Left renal pelvis (tissue), 4 donors: ENCODE data around the gene CLEC14A. TPM values are rescaled to one million over a fixed set of nuclear protein-coding genes. Genes with fewer than 3 reads are reported as not detected.

ENCODE experiments used
- DNase-seq, 4 donors: peaks; one replicate each; pipeline ENCODE4 v3.0.0-alpha.2; 2013; ENCODE audit warnings: low read depth in 4 of 4, low spot score in 3 of 4
- polyA plus RNA-seq, 4 donors: library from polyadenylated mRNA; unstranded; fragments of 120-200 nt; gene quantifications; one replicate each; pipeline ENCODE4 v1.2.1, GENCODE V29; 2013; ENCODE audit not compliant: insufficient read length in 4 of 4

The CLEC14A gene
- polyA plus RNA-seq, 4 donors, result 10.8 to 17.0 (median 15.7) TPM

GRCh38 chr14:38252066-38252710, 3.7 kb downstream of the CLEC14A start:
- DNase-seq, result no peak

- DNase-seq, result no peak
These were observed 5.6 kb downstream of the CLEC14A start for GRCh38 chr14:38250331-38250730.

GRCh38 chr14:38248321-38249028, 7.4 kb downstream of the CLEC14A start:
- no peak for DNase-seq

GRCh38 chr14:38243696-38244240, 12.1 kb downstream of the CLEC14A start:
- no peak for DNase-seq

- no peak for DNase-seq
These were observed 17.0 kb downstream of the CLEC14A start for GRCh38 chr14:38238878-38239277.

GRCh38 chr14:38238332-38238731, 17.6 kb downstream of the CLEC14A start:
- DNase-seq, result no peak

GRCh38 chr14:38233218-38233617, 22.7 kb downstream of the CLEC14A start:
- DNase-seq, result no peak

GRCh38 chr14:38226366-38226765, 29.5 kb downstream of the CLEC14A start:
- no peak for DNase-seq

GRCh38 chr14:38225946-38226345, 29.9 kb downstream of the CLEC14A start:
- DNase-seq, result no peak

- no peak for DNase-seq
These were observed 31.6 kb downstream of the CLEC14A start for GRCh38 chr14:38224338-38224737.

GRCh38 chr14:38221077-38221476, 34.8 kb downstream of the CLEC14A start:
- no peak for DNase-seq

- no peak for DNase-seq
These were observed 38.3 kb downstream of the CLEC14A start for GRCh38 chr14:38217553-38217952.

- no peak for DNase-seq
These were observed 42.9 kb downstream of the CLEC14A start for GRCh38 chr14:38213001-38213400.

GRCh38 chr14:38212111-38212510, 43.8 kb downstream of the CLEC14A start:
- DNase-seq, result no peak

GRCh38 chr14:38211255-38211735, 44.6 kb downstream of the CLEC14A start:
- DNase-seq, result no peak

GRCh38 chr14:38210587-38211216, 45.2 kb downstream of the CLEC14A start:
- DNase-seq, result no peak

GRCh38 chr14:38209572-38210557, 46.0 kb downstream of the CLEC14A start:
- no peak for DNase-seq

- no peak for DNase-seq
These were observed 47.0 kb downstream of the CLEC14A start for GRCh38 chr14:38208618-38209562.
